CD14-positive monocyte (primary cell): ENCODE results near the gene LTBP1. TPM values are rescaled to one million over a fixed set of nuclear protein-coding genes. Genes with fewer than 3 reads are reported as not detected.

Source experiments
- DNase-seq, 3 donors: peaks; one replicate each; pipeline ENCODE4 v3.0.0-alpha.2; 2011 to 2022
- H2AFZ ChIP-seq: 2 replicates; pipeline ENCODE4 v1.6.0; 2012; ENCODE audit warnings: mild to moderate bottlenecking, low read depth, low read length, inconsistent platforms; ENCODE audit not compliant: insufficient read depth, poor library complexity, severe bottlenecking
- H3K27ac ChIP-seq, 2 donors: 1 replicate in 1 of 2; 2 replicates in 1 of 2; pipeline ENCODE4 v1.5.1; 2012 to 2013; ENCODE audit warnings: low read length in 2 of 2, control low read depth in 1 of 2, inconsistent platforms in 1 of 2, low read depth in 1 of 2, mild to moderate bottlenecking in 1 of 2
- H3K27me3 ChIP-seq, 2 donors: one replicate each; pipeline versions ENCODE4 v1.6.0 to v1.6.1; 2011 to 2013; ENCODE audit warnings: low read length in 2 of 2; ENCODE audit not compliant: control insufficient read depth in 2 of 2, insufficient read depth in 2 of 2
- H3K36me3 ChIP-seq, 2 donors: replicated peaks in 1 of 2; 1 replicate in 1 of 2; 2 replicates in 1 of 2; pipeline versions ENCODE4 v1.5.1 to v1.6.1; 2012 to 2013; ENCODE audit warnings: low read length in 2 of 2, control low read depth in 1 of 2, inconsistent platforms in 1 of 2, mild to moderate bottlenecking in 1 of 2; ENCODE audit not compliant: insufficient read depth in 2 of 2, control insufficient read depth in 1 of 2
- H3K4me1 ChIP-seq, 2 donors: 1 replicate in 1 of 2; 2 replicates in 1 of 2; pipeline versions ENCODE4 v1.5.1 to v1.6.1; 2012 to 2013; ENCODE audit warnings: low read length in 2 of 2, control low read depth in 1 of 2, inconsistent platforms in 1 of 2, mild to moderate bottlenecking in 1 of 2, moderate library complexity in 1 of 2; ENCODE audit not compliant: insufficient read depth in 2 of 2, control insufficient read depth in 1 of 2
- H3K4me2 ChIP-seq: replicated peaks from 2 replicates; pipeline ENCODE3; 2012; ENCODE audit warnings: low read length, moderate library complexity, mild to moderate bottlenecking; ENCODE audit not compliant: poor library complexity, severe bottlenecking; ENCODE audit errors: extremely low read depth
- H3K4me3 ChIP-seq, 3 experiments: fragments of 200-600 bp in 1 of 3; sonication (generic) in 1 of 3; replicated peaks in 1 of 3; 1 replicate in 2 of 3; 2 replicates in 1 of 3; pipeline ENCODE4 v1.5.1; 2011 to 2013; ENCODE audit warnings: low read length in 3 of 3, mild to moderate bottlenecking in 3 of 3, control low read depth in 2 of 3, low read depth in 2 of 3, inconsistent platforms in 1 of 3, moderate library complexity in 1 of 3
- H3K79me2 ChIP-seq: 2 replicates; pipeline ENCODE4 v1.6.0; 2012; ENCODE audit warnings: mild to moderate bottlenecking, control low read depth, inconsistent platforms, low read length, moderate library complexity; ENCODE audit not compliant: insufficient read depth
- H3K9ac ChIP-seq: 2 replicates; pipeline ENCODE4 v1.6.0; 2017; ENCODE audit warnings: low read length, mild to moderate bottlenecking; ENCODE audit not compliant: insufficient read depth, poor library complexity, severe bottlenecking
- H3K9me3 ChIP-seq, 2 donors: replicated peaks in 1 of 2; 1 replicate in 1 of 2; 2 replicates in 1 of 2; pipeline versions ENCODE4 v1.5.1 to v1.6.1; 2012 to 2013; ENCODE audit warnings: low read length in 2 of 2, control low read depth in 1 of 2; ENCODE audit not compliant: control insufficient read depth in 1 of 2, insufficient read depth in 1 of 2
- H4K20me1 ChIP-seq: 2 replicates; pipeline ENCODE4 v1.6.0; 2012; ENCODE audit warnings: mild to moderate bottlenecking, low read length, control low read depth, moderate library complexity; ENCODE audit not compliant: insufficient read depth
- H3K27ac Mint-ChIP-seq, 7 donors: one replicate each; pipeline ENCODE4 v1.8.0; 2020; ENCODE audit warnings: mild to moderate bottlenecking in 7 of 7, mixed read lengths in 7 of 7, moderate library complexity in 6 of 7, inconsistent platforms in 2 of 7
- H3K27me3 Mint-ChIP-seq, 3 donors: one replicate each; pipeline ENCODE4 v1.8.0; 2021 to 2022; ENCODE audit warnings: low read depth in 3 of 3, mild to moderate bottlenecking in 3 of 3, mixed read lengths in 3 of 3, moderate library complexity in 3 of 3, inconsistent platforms in 1 of 3
- H3K36me3 Mint-ChIP-seq, 2 donors: one replicate each; pipeline ENCODE4 v1.8.0; 2020; ENCODE audit warnings: mixed read lengths in 2 of 2, inconsistent platforms in 1 of 2, mild to moderate bottlenecking in 1 of 2
- H3K4me1 Mint-ChIP-seq: one replicate; pipeline ENCODE4 v1.8.0; 2020; ENCODE audit warnings: mild to moderate bottlenecking, mixed read lengths
- H3K4me3 Mint-ChIP-seq, 2 donors: one replicate each; pipeline ENCODE4 v1.8.0; 2020; ENCODE audit warnings: mild to moderate bottlenecking in 2 of 2, mixed read lengths in 2 of 2, moderate library complexity in 1 of 2
- H3K9me3 Mint-ChIP-seq, 7 donors: one replicate each; pipeline ENCODE4 v1.8.0; 2020 to 2022; ENCODE audit warnings: mixed read lengths in 7 of 7, mild to moderate bottlenecking in 6 of 7, moderate library complexity in 6 of 7, inconsistent platforms in 2 of 7
- CTCF ChIP-seq: fragments of 200-600 bp; IDR thresholded peaks from one replicate; pipeline ENCODE4 v1.8.0; 2022; ENCODE audit warnings: antibody characterized with exemption, mild to moderate bottlenecking
- WGBS: methylation state at CpG from one replicate; pipeline ENCODE4 v1.1.5; 2013; ENCODE audit warnings: missing lambda C conversion rate; ENCODE audit not compliant: insufficient coverage; 5-methylcytosine and 5-hydroxymethylcytosine counted together
- intact Hi-C, 2 donors: fragments of 100-400 bp; cut with micrococcal nuclease; formaldehyde crosslinking; loops; one replicate each; pipeline versions ENCODE4 v1.15.0 to v1.15.1; 2023
- polyA plus RNA-seq, 3 donors: library from polyadenylated mRNA; depleted of rRNA in 1 of 3; unstranded in 2 of 3; stranded (reverse) in 1 of 3; fragments of 300-500 nt in 2 of 3; fragments of >200 nt in 1 of 3; fragmentation: Illumina TruSeq in 2 of 3; gene quantifications; 1 replicate in 2 of 3; 2 replicates in 1 of 3; pipeline ENCODE4 v1.2.3, GENCODE V29; 2012 to 2021

The LTBP1 gene
- polyA plus RNA-seq, 3 donors = 0.18 to 0.24 TPM; not detected in 1

GRCh38 chr2:33421820-33422219, 475.1 kb downstream of the LTBP1 start:
- no peak overlapping the region for H3K4me2 ChIP-seq
- no peak overlapping the region for H2AFZ ChIP-seq
- H3K9ac ChIP-seq = no peak overlapping the region
- Mint-ChIP-seq H3K27ac (no peak overlapping the region), H3K27me3 (peaks cover 0 to 3% (median 0%) of the 10 kb centered on the region in 3 donors), H3K9me3 (peaks cover 0 to 2% (median 0%) of the 10 kb centered on the region in 7 donors), H3K4me3 (no peak overlapping the region), H3K4me1 (peaks cover 12% of the 10 kb centered on the region), H3K36me3 (no peaks in the 10 kb centered on the region)
- DNase-seq = no peak
- no peaks in the 10 kb centered on the region for H3K27me3 ChIP-seq
- H3K4me3 ChIP-seq = no peak overlapping the region
- H3K4me1 ChIP-seq = peaks cover 5 to 8% of the 10 kb centered on the region in 2 donors
- 86% methylated on average over 1 of the region's 2 CpGs for WGBS
- H3K9me3 ChIP-seq = no peaks in the 10 kb centered on the region
- H3K27ac ChIP-seq = no peak overlapping the region
- H3K79me2 ChIP-seq = no peaks in the 10 kb centered on the region
- no peaks in the 10 kb centered on the region for H4K20me1 ChIP-seq
- intact Hi-C loops = no loop called here
- TF ChIP-seq CTCF = no peak
- no peaks in the 10 kb centered on the region for H3K36me3 ChIP-seq

GRCh38 chr2:33425161-33425560, 478.4 kb downstream of the LTBP1 start:
- H3K27ac ChIP-seq = no peak overlapping the region
- no peak for TF ChIP-seq CTCF
- no peak for DNase-seq
- H3K36me3 Mint-ChIP-seq = no peaks in the 10 kb centered on the region
- H3K4me1 Mint-ChIP-seq = no peaks in the 10 kb centered on the region
- no peaks in the 10 kb centered on the region for H4K20me1 ChIP-seq
- no peak overlapping the region for H2AFZ ChIP-seq
- H3K4me2 ChIP-seq = no peak overlapping the region
- peaks cover 0 to 4% (median 2%) of the 10 kb centered on the region in 7 donors for H3K9me3 Mint-ChIP-seq
- WGBS = no CpG with 5 or more reads among the region's 1 CpG
- no peak overlapping the region for H3K4me3 Mint-ChIP-seq
- H3K27me3 Mint-ChIP-seq = peaks cover 0 to 5% (median 0%) of the 10 kb centered on the region in 3 donors
- no peaks in the 10 kb centered on the region for H3K36me3 ChIP-seq
- no peak overlapping the region for H3K27ac Mint-ChIP-seq
- no peaks in the 10 kb centered on the region for H3K27me3 ChIP-seq
- intact Hi-C loops = no loop called here
- no peak overlapping the region for H3K9ac ChIP-seq
- H3K4me1 ChIP-seq = no peaks in the 10 kb centered on the region
- no peak overlapping the region for H3K4me3 ChIP-seq
- no peaks in the 10 kb centered on the region for H3K9me3 ChIP-seq
- no peaks in the 10 kb centered on the region for H3K79me2 ChIP-seq
